Kidney epithelial cell (primary cell): Measurements from ENCODE around the gene NCAM1. TPM values are rescaled to one million over a fixed set of nuclear protein-coding genes. Genes with fewer than 3 reads are reported as not detected.
A peak's percentile ranks its signal among the peaks of the same experiment; 100 is the strongest.

Experiments used
- DNase-seq: peaks from one replicate; pipeline ENCODE4 v3.0.0-alpha.2; 2010; ENCODE audit warnings: low read depth
- H3K27me3 ChIP-seq: 2 replicates; pipeline ENCODE4 v1.6.0; 2011; ENCODE audit warnings: low read length; ENCODE audit not compliant: control insufficient read depth, insufficient read depth
- H3K36me3 ChIP-seq: 2 replicates; pipeline ENCODE4 v1.5.1; 2011; ENCODE audit warnings: low read length; ENCODE audit not compliant: control insufficient read depth, insufficient read depth
- H3K4me3 ChIP-seq: 2 replicates; pipeline ENCODE4 v1.5.1; 2011; ENCODE audit warnings: low read depth, mild to moderate bottlenecking, control low read depth, low read length
- total RNA-seq: library from RNA; depleted of rRNA; stranded (reverse); fragments of >200 nt; gene quantifications from 2 replicates; pipeline ENCODE4 v1.2.3, GENCODE V29; 2015
- TF ChIP-seq, protein P1 (sequence below): IDR thresholded peaks from 2 replicates; pipeline ENCODE4 v1.5.1; 2011; ENCODE audit warnings: mild to moderate bottlenecking, moderate library complexity, low read length, control low read depth, inconsistent platforms; ENCODE audit not compliant: insufficient read depth, poor library complexity, severe bottlenecking

The NCAM1 gene
- total RNA-seq, 1 donor from 2014 or later, result 16.5 TPM

DNA sequence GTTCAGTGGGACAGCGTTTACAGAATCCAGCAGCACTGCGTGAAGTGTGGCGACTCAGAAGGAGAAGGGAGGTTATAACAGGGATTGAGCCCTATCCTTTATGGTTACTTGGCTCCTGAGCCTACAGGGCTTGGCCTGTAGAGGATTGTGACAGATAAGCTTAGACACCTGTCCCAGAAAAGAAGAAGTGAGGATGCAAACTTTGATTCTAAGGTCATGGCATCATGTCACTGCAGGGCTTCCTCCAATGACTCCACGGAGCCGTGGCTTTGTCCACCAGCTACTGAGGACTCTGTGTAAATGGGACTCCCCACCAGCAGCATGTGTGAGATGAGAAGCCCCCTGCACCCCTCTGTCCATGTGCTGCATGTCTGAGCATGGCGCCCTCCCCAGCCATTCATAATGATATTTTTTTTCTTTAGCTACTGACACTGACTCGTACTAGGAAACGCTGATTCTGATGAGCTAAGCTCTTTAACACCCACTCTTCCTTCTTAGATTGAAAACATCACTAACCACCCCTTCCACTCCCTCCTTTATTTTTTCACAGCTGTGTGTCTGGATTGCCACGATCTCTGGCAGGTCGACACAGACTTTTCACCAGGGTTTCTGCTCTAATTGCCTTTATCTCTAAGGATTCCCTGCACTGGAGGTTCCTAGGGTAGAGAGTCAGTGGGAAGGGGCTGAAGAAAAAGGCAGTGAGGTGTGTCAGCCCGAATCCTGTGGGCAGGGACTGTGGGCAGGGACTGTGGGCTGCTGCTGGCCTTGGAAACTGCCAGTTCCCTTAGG, 287.7 kb downstream of the NCAM1 start:
- Histone ChIP-seq H3K36me3 (no peaks in the 10 kb centered on the region), H3K27me3 (no peaks in the 10 kb centered on the region), H3K4me3 (no peak overlapping the region)
- TF ChIP-seq, protein P1, sequence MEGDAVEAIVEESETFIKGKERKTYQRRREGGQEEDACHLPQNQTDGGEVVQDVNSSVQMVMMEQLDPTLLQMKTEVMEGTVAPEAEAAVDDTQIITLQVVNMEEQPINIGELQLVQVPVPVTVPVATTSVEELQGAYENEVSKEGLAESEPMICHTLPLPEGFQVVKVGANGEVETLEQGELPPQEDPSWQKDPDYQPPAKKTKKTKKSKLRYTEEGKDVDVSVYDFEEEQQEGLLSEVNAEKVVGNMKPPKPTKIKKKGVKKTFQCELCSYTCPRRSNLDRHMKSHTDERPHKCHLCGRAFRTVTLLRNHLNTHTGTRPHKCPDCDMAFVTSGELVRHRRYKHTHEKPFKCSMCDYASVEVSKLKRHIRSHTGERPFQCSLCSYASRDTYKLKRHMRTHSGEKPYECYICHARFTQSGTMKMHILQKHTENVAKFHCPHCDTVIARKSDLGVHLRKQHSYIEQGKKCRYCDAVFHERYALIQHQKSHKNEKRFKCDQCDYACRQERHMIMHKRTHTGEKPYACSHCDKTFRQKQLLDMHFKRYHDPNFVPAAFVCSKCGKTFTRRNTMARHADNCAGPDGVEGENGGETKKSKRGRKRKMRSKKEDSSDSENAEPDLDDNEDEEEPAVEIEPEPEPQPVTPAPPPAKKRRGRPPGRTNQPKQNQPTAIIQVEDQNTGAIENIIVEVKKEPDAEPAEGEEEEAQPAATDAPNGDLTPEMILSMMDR, result no peak
- no peak for DNase-seq

DNA sequence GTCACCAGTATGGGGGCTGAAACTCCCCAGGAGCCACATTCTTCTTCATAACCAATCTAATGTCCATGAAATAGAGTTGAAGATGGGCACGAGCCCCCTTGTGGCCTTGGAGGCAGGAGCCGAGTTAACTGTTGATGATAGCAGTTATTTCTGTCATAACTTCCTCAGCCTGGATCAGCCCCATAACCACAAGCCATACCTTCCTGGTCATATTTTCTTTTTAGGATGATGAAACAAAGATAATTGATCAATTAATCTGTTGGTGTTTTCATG, 288.2 kb downstream of the NCAM1 start:
- Histone ChIP-seq H3K4me3 (no peak overlapping the region), H3K27me3 (no peaks in the 10 kb centered on the region), H3K36me3 (no peaks in the 10 kb centered on the region)
- no peak for DNase-seq
- TF ChIP-seq, protein P1, result peak; percentile 7

DNA sequence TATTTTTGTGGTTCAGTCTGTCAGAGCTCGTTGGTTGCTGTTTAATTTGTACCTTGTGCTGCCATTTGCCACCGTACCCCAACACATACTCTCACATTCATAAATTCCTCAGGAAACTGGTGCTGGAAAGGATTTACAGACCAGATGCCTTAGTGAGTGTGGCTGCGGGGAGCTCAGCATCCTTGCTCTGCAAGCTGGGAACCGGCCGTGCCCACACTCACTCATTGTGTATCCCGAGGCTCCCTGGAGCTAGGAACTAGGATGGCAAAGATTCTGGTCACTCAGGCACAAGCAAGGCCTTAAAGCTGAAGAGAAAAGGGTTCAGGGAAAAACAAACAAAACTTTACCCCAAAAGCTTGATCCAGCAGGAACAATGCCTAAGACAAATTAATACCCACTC, 288.6 kb downstream of the NCAM1 start:
- Histone ChIP-seq H3K36me3 (no peaks in the 10 kb centered on the region), H3K4me3 (no peak overlapping the region), H3K27me3 (no peaks in the 10 kb centered on the region)
- TF ChIP-seq, protein P1, result no peak
- no peak for DNase-seq

- no peaks in the 10 kb centered on the region for H3K27me3 ChIP-seq
- DNase-seq, result no peak
- TF ChIP-seq, protein P1, result no peak
- H3K4me3 ChIP-seq, result no peak overlapping the region
- no peaks in the 10 kb centered on the region for H3K36me3 ChIP-seq
Observed at GRCh38 chr11:113251281-113251680, 290.1 kb downstream of the NCAM1 start.

DNA sequence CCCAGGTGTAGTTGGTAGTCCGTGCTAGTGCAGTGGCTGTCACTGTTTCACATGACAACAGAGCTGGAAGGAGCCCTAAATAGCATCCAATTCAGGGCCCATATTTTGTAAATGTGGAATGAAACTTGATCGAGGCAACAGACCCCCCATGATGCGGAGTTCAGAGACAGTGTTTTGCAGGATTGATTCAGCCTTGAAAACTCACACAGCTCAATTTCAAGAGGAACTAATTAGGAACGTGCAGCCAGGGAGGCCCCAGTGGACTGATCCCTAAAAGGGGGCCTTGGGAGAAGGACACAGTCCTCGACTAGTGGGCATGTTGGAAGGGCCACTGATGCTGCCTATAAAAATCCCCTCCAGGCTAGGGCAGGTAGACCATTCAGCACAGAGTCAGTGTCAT, 292.2 kb downstream of the NCAM1 start:
- H3K27me3 ChIP-seq, result no peaks in the 10 kb centered on the region
- no peak overlapping the region for H3K4me3 ChIP-seq
- DNase-seq, result no peak
- no peaks in the 10 kb centered on the region for H3K36me3 ChIP-seq
- TF ChIP-seq, protein P1, result no peak

DNA sequence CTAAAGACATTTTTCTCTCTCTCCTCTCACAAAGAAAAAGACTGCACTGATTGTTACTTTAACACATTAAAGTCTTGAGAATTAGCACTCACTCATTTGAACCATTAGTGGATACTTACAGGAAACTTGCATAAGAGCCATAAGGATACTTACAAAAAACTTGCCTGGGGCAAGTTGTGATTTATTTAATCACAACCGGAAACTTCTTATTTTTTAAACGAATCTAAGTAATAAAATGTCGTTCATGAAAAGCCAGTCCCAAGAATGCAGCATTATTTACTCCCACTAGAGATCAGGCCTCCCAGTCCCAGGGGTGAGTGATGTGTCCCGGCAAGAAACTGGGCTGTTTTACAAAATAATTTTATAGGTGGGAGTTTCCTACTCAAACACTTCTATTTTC, 293.9 kb downstream of the NCAM1 start:
- no peak for DNase-seq
- TF ChIP-seq, protein P1, result no peak
- no peaks in the 10 kb centered on the region for H3K36me3 ChIP-seq
- no peaks in the 10 kb centered on the region for H3K27me3 ChIP-seq
- H3K4me3 ChIP-seq, result no peak overlapping the region
